ENCODE data around the gene CD40LG.

The CD40LG gene

DNA sequence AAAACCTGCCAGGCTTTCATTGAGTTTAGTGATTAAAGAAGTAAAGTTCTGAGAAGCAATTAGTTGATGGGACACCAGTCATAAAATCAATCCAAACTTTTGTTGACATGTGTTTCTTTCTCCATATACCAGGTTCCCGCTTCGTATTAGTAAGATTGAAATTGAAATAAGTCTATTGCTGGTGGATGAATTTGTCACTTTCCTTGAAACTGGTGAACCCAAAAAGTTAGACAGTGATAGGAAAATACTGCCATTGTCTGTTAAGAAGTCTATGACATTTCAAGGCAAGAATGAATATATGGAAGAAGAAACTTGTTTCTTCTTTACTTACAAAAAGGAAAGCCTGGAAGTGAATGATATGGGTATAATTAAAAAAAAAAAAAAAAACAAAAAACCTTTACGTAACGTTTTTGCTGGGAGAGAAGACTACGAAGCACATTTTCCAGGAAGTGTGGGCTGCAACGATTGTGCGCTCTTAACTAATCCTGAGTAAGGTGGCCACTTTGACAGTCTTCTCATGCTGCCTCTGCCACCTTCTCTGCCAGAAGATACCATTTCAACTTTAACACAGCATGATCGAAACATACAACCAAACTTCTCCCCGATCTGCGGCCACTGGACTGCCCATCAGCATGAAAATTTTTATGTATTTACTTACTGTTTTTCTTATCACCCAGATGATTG lies at the start of gene CD40LG:
Gene CD40LG, plus strand, starts transcription at position 482 of the 684 bp plus-strand sequence. Its CDS starts 91 bp downstream, at position 573.
- DNase-seq (ENCODE audit: low read depth), result no peak

- DNase-seq (ENCODE audit: low read depth), result no peak
Observed at GRCh38 chrX:136598631-136599030, 49.3 kb upstream of the CD40LG start.

GRCh38 chrX:136600059-136600458 lies 47.9 kb upstream of the CD40LG start:
- no peak for DNase-seq (ENCODE audit: low read depth)

DNA sequence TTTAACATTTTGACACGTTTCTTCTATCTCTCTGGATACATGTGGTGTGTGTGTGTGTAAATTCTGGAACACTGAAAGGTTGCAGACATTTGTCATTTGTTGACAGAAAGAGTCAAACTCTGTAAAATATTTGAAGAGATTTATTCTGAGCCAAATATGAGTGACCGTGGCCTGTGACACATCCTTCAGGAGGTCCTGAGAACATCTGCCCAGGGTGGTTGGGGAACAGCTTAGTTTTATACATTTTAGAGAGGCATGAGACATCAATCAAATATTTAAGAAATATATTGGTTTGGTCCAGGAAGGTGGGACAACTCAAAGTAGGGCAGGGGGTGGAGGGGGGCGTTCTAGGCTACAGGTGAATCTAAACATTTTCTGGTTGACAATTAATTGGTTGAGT lies 40.7 kb upstream of the CD40LG start:
- no peak for DNase-seq (ENCODE audit: low read depth)

- no peak for DNase-seq (ENCODE audit: low read depth)
Observed at GRCh38 chrX:136608295-136608933, 39.5 kb upstream of the CD40LG start.

GRCh38 chrX:136616987-136617685 lies 30.8 kb upstream of the CD40LG start:
- DNase-seq (ENCODE audit: low read depth), result no peak

DNA sequence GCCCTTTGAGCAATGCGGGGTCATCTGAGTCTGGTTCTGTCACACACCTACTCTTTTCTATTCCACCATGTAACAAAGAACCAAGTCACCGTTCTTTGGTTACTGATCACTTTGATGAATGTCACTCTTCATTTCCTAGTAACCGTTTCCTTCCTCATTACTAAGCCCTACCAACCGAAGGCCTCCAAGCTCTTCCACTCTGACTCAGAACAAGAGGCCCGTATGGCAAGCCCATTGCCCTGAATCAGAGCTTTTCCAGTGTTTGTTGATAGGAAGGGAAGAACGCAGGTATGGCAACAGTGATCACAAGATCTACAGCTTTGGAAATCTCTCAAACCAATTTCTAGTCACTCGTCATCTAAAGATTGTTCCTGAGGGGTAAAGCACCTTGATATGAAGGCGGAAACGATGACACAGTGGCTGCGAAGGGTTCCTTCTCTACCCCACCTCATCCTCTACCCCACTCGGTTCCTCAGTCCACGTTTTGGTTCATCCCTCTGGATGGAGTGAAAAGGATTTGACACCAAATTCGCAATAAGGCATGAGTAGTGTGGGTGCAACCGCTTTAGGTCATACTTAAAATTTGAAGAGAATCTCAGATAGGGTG lies 28.0 kb upstream of the CD40LG start:
- DNase-seq (ENCODE audit: low read depth), result no peak

DNA sequence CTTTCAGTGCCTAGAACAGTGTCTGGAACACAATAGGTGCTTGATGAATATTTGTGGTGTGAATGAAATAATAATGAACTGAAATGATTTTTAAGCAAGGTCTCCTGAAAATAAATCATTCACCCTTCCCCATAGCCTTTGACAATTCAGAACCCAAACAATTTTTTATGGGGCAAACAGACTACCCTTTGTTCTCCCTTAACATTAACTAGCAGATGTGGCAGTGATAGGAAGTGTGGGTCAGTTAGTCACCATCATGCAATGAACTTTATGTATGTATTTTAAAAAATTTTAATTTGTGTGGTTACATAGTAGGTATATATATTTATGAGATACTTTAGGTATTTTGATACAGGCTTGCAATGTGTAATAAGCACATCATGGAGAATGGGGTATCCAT lies 27.2 kb upstream of the CD40LG start:
- no peak for DNase-seq (ENCODE audit: low read depth)

- no peak for DNase-seq (ENCODE audit: low read depth)
Observed at GRCh38 chrX:136622568-136622967, 25.4 kb upstream of the CD40LG start.

DNA sequence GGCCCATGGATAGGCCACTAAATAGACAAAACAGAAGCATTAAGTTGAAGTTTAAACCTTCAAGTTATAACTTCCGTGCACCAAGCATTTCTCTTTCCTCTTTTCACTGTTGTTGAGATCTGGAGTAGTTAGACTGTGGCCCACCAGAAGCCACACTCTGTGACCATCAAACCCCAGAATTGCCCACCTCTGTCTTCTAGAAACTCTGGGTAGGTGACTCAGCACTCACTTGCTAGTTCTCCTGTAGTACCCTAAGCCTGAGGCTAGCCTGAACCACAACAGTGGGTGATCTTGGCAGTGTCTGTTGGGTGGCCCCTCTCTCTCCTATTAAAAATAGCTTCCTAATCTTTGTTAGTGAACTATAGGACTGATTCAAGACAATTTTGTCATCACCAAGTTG lies 24.6 kb upstream of the CD40LG start:
- no peak for DNase-seq (ENCODE audit: low read depth)

DNA sequence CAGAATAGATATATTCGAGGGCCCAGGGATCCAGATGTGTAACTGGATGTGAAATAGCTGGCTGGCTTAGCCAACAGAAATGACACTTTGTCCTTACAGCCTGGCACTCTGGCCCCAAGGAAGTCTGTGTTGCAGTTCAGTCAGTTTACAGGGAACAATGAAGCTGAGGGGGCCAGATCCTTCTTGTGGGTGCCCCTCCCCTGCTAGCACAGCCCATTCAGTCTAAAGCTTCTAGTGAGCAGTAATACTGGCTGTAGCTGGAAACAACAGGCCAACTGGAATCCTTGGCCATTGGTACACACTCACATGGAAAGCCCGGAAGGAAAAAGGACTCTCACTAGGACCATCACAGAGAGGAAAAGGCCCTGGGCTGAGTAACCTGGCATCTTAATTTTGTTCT lies 22.7 kb upstream of the CD40LG start:
- DNase-seq (ENCODE audit: low read depth), result no peak

DNA sequence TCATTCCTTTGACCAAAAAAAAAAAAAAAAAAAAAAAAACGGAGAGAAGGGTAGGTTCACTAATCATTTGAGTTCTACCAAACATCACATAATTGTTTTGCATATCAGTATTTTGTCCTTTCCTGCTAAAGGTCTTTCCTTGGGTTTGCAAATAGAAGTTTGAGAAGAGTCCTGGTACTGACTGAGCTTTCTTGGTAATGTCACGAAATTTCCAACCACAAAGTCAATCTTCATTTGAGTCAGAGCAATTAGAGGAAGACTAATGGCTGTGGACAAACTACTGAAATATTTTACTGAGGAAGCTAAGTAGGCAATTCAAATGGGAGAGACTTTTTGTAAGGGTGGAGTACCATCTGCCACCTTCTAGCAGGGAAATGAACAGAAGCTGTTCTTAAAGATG lies 21.7 kb upstream of the CD40LG start:
- no peak for DNase-seq (ENCODE audit: low read depth)

- DNase-seq (ENCODE audit: low read depth), result no peak
Observed at GRCh38 chrX:136626891-136627290, 21.1 kb upstream of the CD40LG start.

- DNase-seq (ENCODE audit: low read depth), result no peak
Observed at GRCh38 chrX:136627409-136627808, 20.5 kb upstream of the CD40LG start.

DNA sequence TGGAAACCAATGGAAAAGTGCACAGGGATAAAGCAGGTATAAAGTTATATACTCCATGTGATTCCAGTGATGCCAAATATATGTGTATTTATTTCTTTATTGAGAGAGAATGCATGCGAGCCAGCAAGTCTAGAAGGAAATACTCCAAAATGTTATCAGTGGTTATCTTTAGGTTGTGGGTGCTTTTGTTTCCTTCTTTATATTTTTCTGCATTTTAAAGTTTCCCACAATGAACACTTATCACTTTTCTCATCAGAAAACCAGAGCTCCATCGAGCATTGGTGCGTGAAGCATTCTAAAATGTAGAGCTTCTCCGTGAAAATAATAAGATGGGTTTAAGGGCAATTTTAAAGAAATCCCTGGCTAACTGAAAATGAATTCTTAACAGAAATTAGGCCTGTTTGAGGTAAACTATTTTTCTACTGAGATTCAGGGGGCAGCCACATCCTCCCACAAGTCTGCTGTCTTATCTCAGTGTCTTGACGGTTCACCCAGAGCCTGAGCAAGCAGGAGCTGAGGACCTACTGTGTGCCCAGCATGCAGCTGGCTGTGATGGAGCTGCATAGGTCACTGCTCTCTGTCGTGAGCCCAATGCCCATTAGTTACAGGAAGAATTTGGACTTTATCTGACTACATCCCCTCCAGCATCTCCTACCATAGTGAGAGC lies 18.7 kb upstream of the CD40LG start:
- DNase-seq (ENCODE audit: low read depth), result no peak

- DNase-seq (ENCODE audit: low read depth), result no peak
Observed at GRCh38 chrX:136630881-136631280, 17.1 kb upstream of the CD40LG start.

DNA sequence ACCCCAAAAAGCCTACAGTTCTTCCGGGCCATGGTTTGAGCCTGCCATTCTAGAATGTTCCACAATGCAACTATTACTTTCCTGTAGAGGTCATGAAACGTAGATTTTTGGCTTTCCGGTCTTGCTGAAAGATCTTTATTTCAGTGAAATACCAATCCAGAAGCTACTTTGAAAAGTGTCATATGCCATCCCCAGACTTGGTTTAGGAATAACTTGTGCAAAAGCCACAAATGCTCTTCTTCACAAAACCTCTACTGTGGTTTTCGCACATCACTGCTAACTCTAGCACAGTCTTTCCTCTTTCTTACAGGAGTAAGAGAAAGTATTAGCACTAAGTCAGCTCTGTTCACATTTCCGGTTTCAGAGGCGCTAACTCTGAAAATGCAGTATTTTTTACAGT lies 12.7 kb upstream of the CD40LG start:
- DNase-seq (ENCODE audit: low read depth), result no peak

DNA sequence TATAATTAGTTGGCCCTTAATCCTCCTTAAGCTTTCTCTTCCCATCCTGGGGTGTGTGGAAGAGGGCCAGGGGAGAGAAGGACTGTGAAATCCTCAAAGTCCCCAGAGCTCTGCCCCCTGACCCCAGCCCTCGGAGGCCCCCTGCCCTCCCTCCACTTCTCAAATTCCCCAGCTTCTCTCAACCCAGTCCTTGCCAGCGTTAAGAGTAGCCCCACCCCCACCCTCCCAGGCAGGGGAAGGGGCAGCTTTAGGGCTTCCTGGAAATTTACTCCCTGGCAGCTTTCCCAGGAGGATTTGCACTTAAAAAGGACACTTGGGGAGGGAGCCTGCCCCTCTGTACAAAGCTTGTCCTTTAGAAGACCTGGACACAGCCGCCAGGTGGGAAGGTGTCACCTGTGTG lies 11.8 kb upstream of the CD40LG start:
- no peak for DNase-seq (ENCODE audit: low read depth)

GRCh38 chrX:136639506-136640176 lies 8.3 kb upstream of the CD40LG start:
- DNase-seq (ENCODE audit: low read depth), result no peak

DNA sequence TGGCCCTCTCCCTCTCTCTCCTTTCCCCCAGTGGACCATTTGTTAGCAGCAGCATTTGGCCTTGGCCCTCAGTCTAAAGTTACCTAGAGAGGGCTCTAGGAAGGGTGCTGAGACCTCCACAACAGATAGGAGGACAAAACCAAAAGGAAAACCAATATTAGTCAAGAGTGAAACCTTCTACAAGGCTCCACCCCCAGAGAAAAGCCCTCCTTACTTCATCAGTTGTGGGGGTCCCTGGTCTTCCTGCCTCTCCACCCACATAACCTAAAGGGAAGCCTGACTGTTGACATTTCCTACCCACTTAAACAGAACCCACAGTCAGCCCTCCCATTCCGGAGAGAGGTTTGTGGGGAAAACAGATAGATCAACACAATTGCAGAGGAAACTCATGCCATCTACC lies 4.7 kb upstream of the CD40LG start:
- no peak for DNase-seq (ENCODE audit: low read depth)

DNA sequence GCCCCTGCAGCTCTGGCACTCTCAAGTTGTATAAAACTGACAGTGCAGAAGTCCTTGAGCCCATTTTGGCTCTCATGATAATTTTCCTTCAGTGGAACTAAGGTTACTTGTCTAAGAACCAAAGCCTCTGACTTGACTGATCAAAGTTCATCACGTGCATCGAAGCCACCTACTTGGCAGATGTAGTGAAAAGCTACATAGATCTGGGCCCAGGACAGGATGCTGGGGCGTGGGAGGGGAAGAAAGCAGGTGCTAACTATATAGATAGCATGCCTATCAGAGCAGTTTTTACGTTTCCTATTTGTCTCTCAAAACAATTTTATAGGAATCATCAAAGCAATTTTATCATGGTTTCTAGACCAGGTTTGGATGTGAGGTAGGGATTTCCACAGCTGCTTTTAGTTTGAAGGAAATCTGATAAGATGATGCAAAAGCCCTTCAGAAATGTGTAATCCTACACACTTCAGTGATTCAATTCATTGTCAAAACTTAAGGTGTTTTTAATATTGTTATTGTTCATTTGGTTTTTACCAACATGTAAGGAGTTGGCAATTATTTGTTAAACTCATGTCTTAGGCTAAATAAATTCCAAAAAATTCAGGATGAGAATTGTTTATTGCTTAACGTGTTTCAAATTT lies 1.2 kb upstream of the CD40LG start:
- no peak for DNase-seq (ENCODE audit: low read depth)

Measured in HS-5 (cell line).